DND-41 (cell line): ENCODE data around the gene WDHD1.

ENCODE experiments used
- EZH2 ChIP-seq: IDR thresholded peaks from 3 replicates; pipeline ENCODE4 v1.6.1; 2012; ENCODE audit warnings: borderline replicate concordance, low read depth, mild to moderate bottlenecking, moderate library complexity, low read length, inconsistent platforms; ENCODE audit not compliant: severe bottlenecking
- TF ChIP-seq, protein P1 (sequence below): IDR thresholded peaks from 2 replicates; pipeline ENCODE4 v1.5.1; 2012; ENCODE audit warnings: borderline replicate concordance, low read length, moderate library complexity, mild to moderate bottlenecking; ENCODE audit not compliant: poor library complexity, severe bottlenecking; ENCODE audit errors: extremely low read depth

DNA sequence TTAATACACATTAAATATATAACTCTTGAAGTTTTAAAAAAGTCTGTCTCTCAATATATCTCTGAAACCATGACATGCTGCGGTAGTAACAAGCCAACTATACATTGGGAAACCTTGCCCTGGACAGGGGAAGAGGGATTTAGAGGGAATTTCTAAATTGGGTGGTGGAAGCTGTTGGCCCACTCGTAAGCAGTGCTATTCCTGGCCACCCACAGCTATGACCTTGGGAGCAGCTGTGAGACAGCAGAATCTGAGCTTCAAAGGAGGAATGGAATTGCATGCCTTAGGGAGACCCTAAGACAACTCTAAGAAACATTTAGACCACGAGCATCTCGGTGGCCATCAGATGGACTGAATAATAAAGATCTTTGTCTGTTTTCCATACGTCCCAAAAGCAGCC lies 108.5 kb downstream of the WDHD1 start:
- TF ChIP-seq, protein P1, sequence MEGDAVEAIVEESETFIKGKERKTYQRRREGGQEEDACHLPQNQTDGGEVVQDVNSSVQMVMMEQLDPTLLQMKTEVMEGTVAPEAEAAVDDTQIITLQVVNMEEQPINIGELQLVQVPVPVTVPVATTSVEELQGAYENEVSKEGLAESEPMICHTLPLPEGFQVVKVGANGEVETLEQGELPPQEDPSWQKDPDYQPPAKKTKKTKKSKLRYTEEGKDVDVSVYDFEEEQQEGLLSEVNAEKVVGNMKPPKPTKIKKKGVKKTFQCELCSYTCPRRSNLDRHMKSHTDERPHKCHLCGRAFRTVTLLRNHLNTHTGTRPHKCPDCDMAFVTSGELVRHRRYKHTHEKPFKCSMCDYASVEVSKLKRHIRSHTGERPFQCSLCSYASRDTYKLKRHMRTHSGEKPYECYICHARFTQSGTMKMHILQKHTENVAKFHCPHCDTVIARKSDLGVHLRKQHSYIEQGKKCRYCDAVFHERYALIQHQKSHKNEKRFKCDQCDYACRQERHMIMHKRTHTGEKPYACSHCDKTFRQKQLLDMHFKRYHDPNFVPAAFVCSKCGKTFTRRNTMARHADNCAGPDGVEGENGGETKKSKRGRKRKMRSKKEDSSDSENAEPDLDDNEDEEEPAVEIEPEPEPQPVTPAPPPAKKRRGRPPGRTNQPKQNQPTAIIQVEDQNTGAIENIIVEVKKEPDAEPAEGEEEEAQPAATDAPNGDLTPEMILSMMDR: no peak
- no peak for TF ChIP-seq EZH2
